HepG2 (cell line): ENCODE results near the gene NT5C3B. TPM values are rescaled to one million over a fixed set of nuclear protein-coding genes. Genes with fewer than 3 reads are reported as not detected.

Experiments used
- CCDC6 ChIP-seq: sonication (generic); formaldehyde crosslinking; IDR thresholded peaks from 2 replicates; pipeline ENCODE4 v1.8.1; 2022; ENCODE audit warnings: mild to moderate bottlenecking, missing genetic modification reagents, moderate library complexity
- DNMT3B ChIP-seq: conservative IDR thresholded peaks from 2 replicates; pipeline ENCODE4 v1.6.1; 2016; ENCODE audit warnings: missing biosample characterization, control low read depth
- EP300 ChIP-seq, 3 experiments: sonication (generic) in 1 of 3; formaldehyde crosslinking in 1 of 3; IDR thresholded peaks; 2 replicates each; pipeline versions ENCODE4 v1.5.1 to v1.6.1; 2011 to 2020; ENCODE audit warnings: low read depth in 2 of 3, low read length in 2 of 3, borderline replicate concordance in 1 of 3, improper control_type of control experiment in 1 of 3, mild to moderate bottlenecking in 1 of 3, missing genetic modification reagents in 1 of 3, moderate library complexity in 1 of 3
- ESRRA ChIP-seq: sonication (generic); formaldehyde crosslinking; IDR thresholded peaks from 2 replicates; pipeline ENCODE4 v1.5.1; 2020; ENCODE audit warnings: mild to moderate bottlenecking, low read depth, missing genetic modification reagents
- FOSL2 ChIP-seq: sonication (generic); formaldehyde crosslinking; IDR thresholded peaks from 2 replicates; pipeline ENCODE4 v1.4.0; 2020; ENCODE audit warnings: missing genetic modification reagents
- FOXA3 ChIP-seq: IDR thresholded peaks from 2 replicates; pipeline ENCODE4 v1.6.1; 2016; ENCODE audit warnings: missing genetic modification reagents, missing compliant biosample characterization
- FOXO1 ChIP-seq: sonication (generic); formaldehyde crosslinking; IDR thresholded peaks from 2 replicates; pipeline ENCODE4 v1.4.0; 2020; ENCODE audit warnings: missing genetic modification reagents
- GATAD2A ChIP-seq: IDR thresholded peaks from 2 replicates; pipeline ENCODE4 v1.6.1; 2016
- MEIS2 ChIP-seq: sonication (generic); formaldehyde crosslinking; IDR thresholded peaks from 2 replicates; pipeline ENCODE4 v1.9.0; 2021; ENCODE audit warnings: mild to moderate bottlenecking, missing genetic modification reagents
- NR2F1 ChIP-seq, 2 experiments: fragments of 450-650 bp in 1 of 2; formaldehyde crosslinking in 1 of 2; IDR thresholded peaks; 2 replicates each; pipeline versions ENCODE4 v1.5.0 to v1.6.1; 2016 to 2020; ENCODE audit warnings: mild to moderate bottlenecking in 1 of 2, missing compliant biosample characterization in 1 of 2, missing genetic modification reagents in 1 of 2, moderate library complexity in 1 of 2
- RARA ChIP-seq: IDR thresholded peaks from 2 replicates; pipeline ENCODE4 v1.6.1; 2016; ENCODE audit warnings: missing genetic modification reagents, missing compliant biosample characterization
- RBAK ChIP-seq: sonication (generic); formaldehyde crosslinking; IDR thresholded peaks from 2 replicates; pipeline ENCODE4 v1.5.1; 2020; ENCODE audit warnings: mild to moderate bottlenecking, missing genetic modification reagents
- RFX1 ChIP-seq: fragments of 450-650 bp; IDR thresholded peaks from 2 replicates; pipeline ENCODE4 v1.6.1; 2017
- SATB2 ChIP-seq: sonication (generic); formaldehyde crosslinking; IDR thresholded peaks from 2 replicates; pipeline ENCODE4 v1.5.0; 2020; ENCODE audit warnings: missing genetic modification reagents
- STAG1 ChIP-seq: sonication (generic); formaldehyde crosslinking; IDR thresholded peaks from 2 replicates; pipeline ENCODE4 v1.4.0; 2020; ENCODE audit warnings: missing genetic modification reagents
- ZIK1 ChIP-seq: sonication (generic); formaldehyde crosslinking; IDR thresholded peaks from 2 replicates; pipeline ENCODE4 v1.5.0; 2020; ENCODE audit warnings: mild to moderate bottlenecking, low read depth, missing genetic modification reagents, borderline replicate concordance
- ZMYM2 ChIP-seq: sonication (generic); formaldehyde crosslinking; IDR thresholded peaks from 2 replicates; pipeline ENCODE4 v1.8.0; 2022; ENCODE audit warnings: mild to moderate bottlenecking, missing genetic modification reagents
- ZNF205 ChIP-seq: IDR thresholded peaks from 2 replicates; pipeline ENCODE4 v1.6.1; 2018; ENCODE audit warnings: missing biosample characterization, missing genetic modification reagents
- ZNF326 ChIP-seq: sonication (generic); formaldehyde crosslinking; IDR thresholded peaks from 2 replicates; pipeline ENCODE4 v1.4.0; 2020; ENCODE audit warnings: missing genetic modification reagents, borderline replicate concordance
- ZNF484 ChIP-seq: sonication (generic); formaldehyde crosslinking; IDR thresholded peaks from 2 replicates; pipeline ENCODE4 v1.5.1; 2020; ENCODE audit warnings: mild to moderate bottlenecking, low read depth, missing genetic modification reagents, borderline replicate concordance
- ZNF737 ChIP-seq: sonication (generic); formaldehyde crosslinking; IDR thresholded peaks from 2 replicates; pipeline ENCODE4 v1.5.0; 2020; ENCODE audit warnings: missing genetic modification reagents, mild to moderate bottlenecking, borderline replicate concordance
- ZNF792 ChIP-seq: IDR thresholded peaks from 2 replicates; pipeline ENCODE4 v1.6.1; 2016
- ZSCAN9 ChIP-seq: IDR thresholded peaks from 2 replicates; pipeline ENCODE4 v1.6.1; 2016; ENCODE audit warnings: borderline replicate concordance
- polyA plus RNA-seq, 8 experiments: library from polyadenylated mRNA; depleted of rRNA in 3 of 8; stranded (reverse) in 7 of 8; unstranded in 1 of 8; fragments of >200 nt; fragmentation: Illumina TruSeq in 4 of 8; extraction: Trizol in 4 of 8; gene quantifications; 2 replicates each; pipeline versions ENCODE4 v1.2.1 to v1.2.3, GENCODE V29; 2011 to 2016; ENCODE audit warnings: low read depth in 4 of 8, missing spikeins in 1 of 8, mixed read lengths in 1 of 8; ENCODE audit not compliant: insufficient read depth in 1 of 8
- total RNA-seq, 5 experiments: library from RNA; depleted of rRNA; stranded (reverse); fragments of >200 nt; fragmentation: Illumina TruSeq; extraction: Trizol; gene quantifications; 2 replicates each; pipeline ENCODE4 v1.2.3, GENCODE V29; 2016; ENCODE audit warnings: low read depth in 1 of 5
- TF ChIP-seq, protein P1 (sequence below): sonication (generic); formaldehyde crosslinking; IDR thresholded peaks from 2 replicates; pipeline ENCODE4 v1.4.0; 2020; ENCODE audit warnings: missing genetic modification reagents
- TF ChIP-seq, protein P2 (sequence below): sonication (generic); formaldehyde crosslinking; IDR thresholded peaks from 2 replicates; pipeline ENCODE4 v1.8.0; 2022; ENCODE audit warnings: mild to moderate bottlenecking, missing genetic modification reagents
- TF ChIP-seq, protein P3 (sequence below): sonication (generic); formaldehyde crosslinking; IDR thresholded peaks from 2 replicates; pipeline ENCODE4 v1.8.1; 2023; ENCODE audit warnings: mild to moderate bottlenecking, missing genetic modification reagents, borderline replicate concordance
- TF ChIP-seq, protein P4 (sequence below): sonication (generic); formaldehyde crosslinking; conservative IDR thresholded peaks from 2 replicates; pipeline ENCODE4 v1.8.0; 2022; ENCODE audit warnings: low read depth, missing genetic modification reagents

NT5C3B gene
- total and polyA plus RNA-seq, 2 of the 13 experiments (the other 11 are each of a cell fraction or from before 2014, with no cell fraction given), result 104 to 126 TPM

DNA sequence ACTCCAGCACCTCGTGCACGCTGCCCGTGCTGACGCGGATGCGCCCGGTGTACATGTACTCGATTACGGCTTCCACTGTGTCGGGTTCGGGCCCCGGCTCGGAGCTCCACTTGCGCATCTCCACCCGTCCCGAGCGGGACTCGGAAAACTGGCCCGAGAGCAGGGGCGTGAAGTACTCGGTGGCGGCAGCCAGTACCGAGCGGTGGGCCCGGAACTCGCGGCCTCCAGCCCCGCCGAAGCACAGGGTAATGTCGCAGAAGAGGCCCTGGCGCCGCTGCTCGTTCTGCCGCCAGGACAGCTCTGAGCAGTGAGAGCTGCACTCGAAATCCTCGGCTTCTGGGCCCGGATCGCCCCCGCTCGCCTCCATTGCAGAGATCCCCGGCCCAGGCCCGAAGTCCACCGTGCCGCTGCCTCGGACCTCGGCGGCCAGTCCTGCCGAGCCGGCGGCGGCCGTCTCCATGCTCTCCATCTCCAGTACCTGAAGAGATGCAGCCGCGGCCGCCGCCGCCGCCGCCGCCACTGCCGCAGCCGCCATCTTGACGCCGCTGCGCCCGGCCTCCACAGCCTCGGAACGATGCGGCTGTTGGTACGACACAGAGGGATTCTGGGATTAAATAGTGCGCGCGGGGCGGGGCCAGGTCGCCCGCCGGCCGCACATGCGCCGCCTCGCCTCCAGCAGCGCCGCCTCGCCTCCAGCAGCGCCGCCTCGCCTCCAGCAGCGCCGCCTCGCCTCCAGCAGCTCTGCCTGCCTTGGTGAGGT lies 29.0 kb upstream of the NT5C3B start, which contains the start of gene KLHL11 (continued):
- peak; percentile 37; the same call in 1 of the 2 replicates for TF ChIP-seq ESRRA
- TF ChIP-seq, protein P1, sequence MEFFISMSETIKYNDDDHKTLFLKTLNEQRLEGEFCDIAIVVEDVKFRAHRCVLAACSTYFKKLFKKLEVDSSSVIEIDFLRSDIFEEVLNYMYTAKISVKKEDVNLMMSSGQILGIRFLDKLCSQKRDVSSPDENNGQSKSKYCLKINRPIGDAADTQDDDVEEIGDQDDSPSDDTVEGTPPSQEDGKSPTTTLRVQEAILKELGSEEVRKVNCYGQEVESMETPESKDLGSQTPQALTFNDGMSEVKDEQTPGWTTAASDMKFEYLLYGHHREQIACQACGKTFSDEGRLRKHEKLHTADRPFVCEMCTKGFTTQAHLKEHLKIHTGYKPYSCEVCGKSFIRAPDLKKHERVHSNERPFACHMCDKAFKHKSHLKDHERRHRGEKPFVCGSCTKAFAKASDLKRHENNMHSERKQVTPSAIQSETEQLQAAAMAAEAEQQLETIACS (CRISPR knock-in tag), result no peak; the same call in 1 of the 2 replicates
- no peak; the same call in 1 of the 2 replicates for TF ChIP-seq GATAD2A (CRISPR knock-in tag)
- TF ChIP-seq DNMT3B, result no peak
- TF ChIP-seq ZNF326 (CRISPR knock-in tag), result no peak
- peak; percentile 85 for TF ChIP-seq MEIS2
- TF ChIP-seq ZNF205 (CRISPR knock-in tag), result peak; percentile 56; the same call in 1 of the 2 replicates
- peak in 1 of 2 experiments; percentile 26; a peak in 1 of 4 replicates for TF ChIP-seq EP300 (IDR thresholded peaks at IDR 0.05; ENCODE audit: low read depth in 2 of 2, low read length in 2 of 2)
- TF ChIP-seq EP300 (CRISPR knock-in tag; IDR thresholded peaks at IDR 0.05; ENCODE audit: borderline replicate concordance), result peak; percentile 7; the same call in 1 of the 2 replicates
- peak; percentile 87 for TF ChIP-seq CCDC6 (CRISPR knock-in tag)
- TF ChIP-seq ZNF737, result no peak
- TF ChIP-seq NR2F1 (CRISPR knock-in tag; IDR thresholded peaks at IDR 0.05), result no peak
- no peak; the same call in 1 of the 2 replicates for TF ChIP-seq ZNF484 (CRISPR knock-in tag)
- no peak for TF ChIP-seq RFX1
- peak; percentile 27 for TF ChIP-seq STAG1
- peak; percentile 27 for TF ChIP-seq ZSCAN9
- TF ChIP-seq ZMYM2 (CRISPR knock-in tag), result no peak
- no peak; the same call in 1 of the 2 replicates for TF ChIP-seq RARA (CRISPR knock-in tag)
- TF ChIP-seq RBAK (CRISPR knock-in tag), result no peak
- TF ChIP-seq, protein P2, sequence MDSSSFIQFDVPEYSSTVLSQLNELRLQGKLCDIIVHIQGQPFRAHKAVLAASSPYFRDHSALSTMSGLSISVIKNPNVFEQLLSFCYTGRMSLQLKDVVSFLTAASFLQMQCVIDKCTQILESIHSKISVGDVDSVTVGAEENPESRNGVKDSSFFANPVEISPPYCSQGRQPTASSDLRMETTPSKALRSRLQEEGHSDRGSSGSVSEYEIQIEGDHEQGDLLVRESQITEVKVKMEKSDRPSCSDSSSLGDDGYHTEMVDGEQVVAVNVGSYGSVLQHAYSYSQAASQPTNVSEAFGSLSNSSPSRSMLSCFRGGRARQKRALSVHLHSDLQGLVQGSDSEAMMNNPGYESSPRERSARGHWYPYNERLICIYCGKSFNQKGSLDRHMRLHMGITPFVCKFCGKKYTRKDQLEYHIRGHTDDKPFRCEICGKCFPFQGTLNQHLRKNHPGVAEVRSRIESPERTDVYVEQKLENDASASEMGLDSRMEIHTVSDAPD (CRISPR knock-in tag), result 0 out of 2 replicates have a peak, but pooled peaks have one; percentile 61
- TF ChIP-seq ZIK1, result peak; percentile 64
- no peak; the same call in 1 of the 2 replicates for TF ChIP-seq FOSL2 (CRISPR knock-in tag)
- peak; percentile 38 for TF ChIP-seq FOXO1
- TF ChIP-seq, protein P3, sequence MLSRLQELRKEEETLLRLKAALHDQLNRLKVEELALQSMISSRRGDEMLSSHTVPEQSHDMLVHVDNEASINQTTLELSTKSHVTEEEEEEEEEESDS, result 0 out of 2 replicates have a peak, but pooled peaks have one; percentile 51
- TF ChIP-seq SATB2, result no peak
- TF ChIP-seq ZNF792, result peak; percentile 90
- TF ChIP-seq FOXA3 (CRISPR knock-in tag), result peak; percentile 50; the same call in 1 of the 2 replicates
- TF ChIP-seq, protein P4, sequence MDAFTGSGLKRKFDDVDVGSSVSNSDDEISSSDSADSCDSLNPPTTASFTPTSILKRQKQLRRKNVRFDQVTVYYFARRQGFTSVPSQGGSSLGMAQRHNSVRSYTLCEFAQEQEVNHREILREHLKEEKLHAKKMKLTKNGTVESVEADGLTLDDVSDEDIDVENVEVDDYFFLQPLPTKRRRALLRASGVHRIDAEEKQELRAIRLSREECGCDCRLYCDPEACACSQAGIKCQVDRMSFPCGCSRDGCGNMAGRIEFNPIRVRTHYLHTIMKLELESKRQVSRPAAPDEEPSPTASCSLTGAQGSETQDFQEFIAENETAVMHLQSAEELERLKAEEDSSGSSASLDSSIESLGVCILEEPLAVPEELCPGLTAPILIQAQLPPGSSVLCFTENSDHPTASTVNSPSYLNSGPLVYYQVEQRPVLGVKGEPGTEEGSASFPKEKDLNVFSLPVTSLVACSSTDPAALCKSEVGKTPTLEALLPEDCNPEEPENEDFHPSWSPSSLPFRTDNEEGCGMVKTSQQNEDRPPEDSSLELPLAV (CRISPR knock-in tag), result 0 out of 2 replicates have a peak, but pooled peaks have one; percentile 39
